Brain microvascular endothelial cell (primary cell): Measurements from ENCODE around the gene MALAT1.

Source experiments
- DNase-seq: peaks from one replicate; pipeline ENCODE4 v3.0.0-alpha.2; 2020
- H3K27ac ChIP-seq: fragments of 250-450 bp; sonication (Bioruptor Pico); 2 replicates; pipeline ENCODE4 v1.5.1; 2020; ENCODE audit warnings: mild to moderate bottlenecking, moderate library complexity
- H3K27me3 ChIP-seq: fragments of 250-450 bp; sonication (Bioruptor Pico); replicated peaks from 2 replicates; pipeline ENCODE4 v1.5.1; 2020; ENCODE audit warnings: mild to moderate bottlenecking
- H3K36me3 ChIP-seq: fragments of 250-450 bp; sonication (Bioruptor Pico); replicated peaks from 2 replicates; pipeline ENCODE4 v1.5.1; 2020; ENCODE audit warnings: mild to moderate bottlenecking
- H3K4me3 ChIP-seq: 2 replicates; pipeline ENCODE4 v1.5.1; 2011; ENCODE audit warnings: low read depth, mild to moderate bottlenecking, control low read depth, low read length, moderate library complexity
- in situ Hi-C: cut with HindIII; loops from 2 replicates; pipeline ENCODE4 v1.10.0; 2017; ENCODE audit warnings: low sequenced_read_pairs, low pct_ligation_motif_present
- TF ChIP-seq, protein P1 (sequence below): IDR thresholded peaks from 2 replicates; pipeline ENCODE4 v1.5.1; 2011; ENCODE audit warnings: low read depth, mild to moderate bottlenecking, moderate library complexity, low read length, control low read depth, inconsistent platforms; ENCODE audit errors: missing control alignments

Gene MALAT1

DNA sequence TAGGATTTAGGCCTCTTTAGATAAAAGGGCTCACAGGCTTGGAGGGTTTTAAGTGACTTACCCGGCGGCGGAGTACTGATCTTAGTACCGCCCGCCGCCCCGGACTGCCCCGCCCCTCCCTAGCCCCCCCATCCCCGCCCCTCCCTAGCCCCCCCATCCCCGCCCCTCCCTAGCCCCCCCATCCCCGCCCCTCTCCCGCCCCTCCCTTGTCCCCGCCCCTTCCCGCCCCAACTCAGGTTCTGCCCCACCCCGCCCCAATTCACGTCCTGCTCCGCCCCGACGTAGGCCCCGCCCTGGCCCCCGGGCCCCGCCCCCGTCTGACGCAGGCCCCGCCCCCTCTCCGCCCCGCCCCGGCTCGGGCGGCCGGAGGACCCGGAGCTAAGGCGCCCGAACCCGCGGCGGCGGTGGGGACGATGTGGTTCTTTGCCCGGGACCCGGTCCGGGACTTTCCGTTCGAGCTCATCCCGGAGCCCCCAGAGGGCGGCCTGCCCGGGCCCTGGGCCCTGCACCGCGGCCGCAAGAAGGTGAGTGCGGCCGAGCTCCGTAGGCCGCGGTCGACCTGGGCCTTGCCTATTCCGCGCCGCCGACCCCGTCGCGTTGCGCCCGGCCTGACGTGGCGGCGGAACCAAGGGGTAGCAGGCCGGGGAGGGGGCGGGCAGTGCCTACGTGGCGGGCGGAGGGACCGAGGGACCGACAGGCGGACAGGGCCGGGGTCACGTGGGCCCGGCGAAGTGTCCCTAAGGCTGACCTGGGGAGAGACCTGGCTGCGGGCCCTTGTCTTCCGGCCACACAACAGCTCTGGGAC is 26.1 kb downstream of the MALAT1 start, which contains the start of gene SCYL1:
Gene SCYL1, plus strand, starts transcription at position 343 of the 805 bp plus-strand sequence. Its CDS starts 71 bp downstream, at position 414.
- Histone ChIP-seq H3K27me3 (no peaks in the 10 kb centered on the region), H3K27ac (peak within 1 kb of the TSS; percentile 92), H3K36me3 (peaks cover 30% of the 10 kb centered on the region), H3K4me3 (peak within 1 kb of the TSS; percentile 86)
- TF ChIP-seq, protein P1, sequence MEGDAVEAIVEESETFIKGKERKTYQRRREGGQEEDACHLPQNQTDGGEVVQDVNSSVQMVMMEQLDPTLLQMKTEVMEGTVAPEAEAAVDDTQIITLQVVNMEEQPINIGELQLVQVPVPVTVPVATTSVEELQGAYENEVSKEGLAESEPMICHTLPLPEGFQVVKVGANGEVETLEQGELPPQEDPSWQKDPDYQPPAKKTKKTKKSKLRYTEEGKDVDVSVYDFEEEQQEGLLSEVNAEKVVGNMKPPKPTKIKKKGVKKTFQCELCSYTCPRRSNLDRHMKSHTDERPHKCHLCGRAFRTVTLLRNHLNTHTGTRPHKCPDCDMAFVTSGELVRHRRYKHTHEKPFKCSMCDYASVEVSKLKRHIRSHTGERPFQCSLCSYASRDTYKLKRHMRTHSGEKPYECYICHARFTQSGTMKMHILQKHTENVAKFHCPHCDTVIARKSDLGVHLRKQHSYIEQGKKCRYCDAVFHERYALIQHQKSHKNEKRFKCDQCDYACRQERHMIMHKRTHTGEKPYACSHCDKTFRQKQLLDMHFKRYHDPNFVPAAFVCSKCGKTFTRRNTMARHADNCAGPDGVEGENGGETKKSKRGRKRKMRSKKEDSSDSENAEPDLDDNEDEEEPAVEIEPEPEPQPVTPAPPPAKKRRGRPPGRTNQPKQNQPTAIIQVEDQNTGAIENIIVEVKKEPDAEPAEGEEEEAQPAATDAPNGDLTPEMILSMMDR, result no peak
- peak; percentile 53 for DNase-seq
- in situ Hi-C loops, result no loop called here

DNA sequence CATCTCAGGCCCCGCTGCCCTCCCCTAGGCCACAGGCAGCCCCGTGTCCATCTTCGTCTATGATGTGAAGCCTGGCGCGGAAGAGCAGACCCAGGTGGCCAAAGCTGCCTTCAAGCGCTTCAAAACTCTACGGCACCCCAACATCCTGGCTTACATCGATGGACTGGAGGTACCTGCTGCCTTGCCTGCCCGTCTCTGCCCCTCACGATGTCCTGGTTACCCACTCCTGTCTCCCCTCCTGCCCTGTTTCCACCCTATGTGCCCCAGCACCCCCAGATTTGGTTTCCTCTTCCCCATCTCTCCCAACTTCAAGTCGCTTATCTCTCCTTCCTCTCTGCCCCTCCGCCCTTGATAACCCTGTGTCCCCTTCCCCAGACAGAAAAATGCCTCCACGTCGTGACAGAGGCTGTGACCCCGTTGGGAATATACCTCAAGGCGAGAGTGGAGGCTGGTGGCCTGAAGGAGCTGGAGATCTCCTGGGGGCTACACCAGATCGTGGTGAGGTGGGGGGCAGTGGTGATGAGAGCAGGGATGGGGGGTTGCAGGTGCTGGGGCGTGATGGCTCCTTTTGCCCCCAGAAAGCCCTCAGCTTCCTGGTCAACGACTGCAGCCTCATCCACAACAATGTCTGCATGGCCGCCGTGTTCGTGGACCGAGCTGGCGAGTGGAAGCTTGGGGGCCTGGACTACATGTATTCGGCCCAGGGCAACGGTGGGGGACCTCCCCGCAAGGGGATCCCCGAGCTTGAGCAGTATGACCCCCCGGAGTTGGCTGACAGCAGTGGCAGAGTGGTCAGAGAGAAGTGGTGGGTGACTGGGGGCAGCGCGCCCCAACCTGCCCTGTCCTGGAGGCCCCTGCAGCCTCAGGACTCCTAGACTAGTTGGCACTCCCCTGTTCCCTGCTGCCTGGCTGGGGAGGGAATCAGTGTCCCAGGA is 27.0 kb downstream of the MALAT1 start:
- H3K36me3 ChIP-seq, result peaks cover 38% of the 10 kb centered on the region
- no peaks in the 10 kb centered on the region for H3K27me3 ChIP-seq
- peak overlapping the region; percentile 92 for H3K27ac ChIP-seq
- in situ Hi-C loops, result no loop called here
- DNase-seq, result no peak
- TF ChIP-seq, protein P1, result no peak
- peak overlapping the region; percentile 86 for H3K4me3 ChIP-seq

GRCh38 chr11:65526744-65527143 is 27.9 kb downstream of the MALAT1 start:
- H3K4me3 ChIP-seq, result no peak overlapping the region
- no peak overlapping the region for H3K27ac ChIP-seq
- peaks cover 48% of the 10 kb centered on the region for H3K36me3 ChIP-seq
- TF ChIP-seq, protein P1, result no peak
- H3K27me3 ChIP-seq, result no peaks in the 10 kb centered on the region
- in situ Hi-C loops, result no loop called here
- DNase-seq, result no peak

GRCh38 chr11:65528819-65529350 is 30.0 kb downstream of the MALAT1 start:
- Histone ChIP-seq H3K4me3 (no peak overlapping the region), H3K27me3 (no peaks in the 10 kb centered on the region), H3K27ac (no peak overlapping the region), H3K36me3 (peaks cover 64% of the 10 kb centered on the region)
- no peak for DNase-seq
- TF ChIP-seq, protein P1, result no peak
- in situ Hi-C loops, result no loop called here

DNA sequence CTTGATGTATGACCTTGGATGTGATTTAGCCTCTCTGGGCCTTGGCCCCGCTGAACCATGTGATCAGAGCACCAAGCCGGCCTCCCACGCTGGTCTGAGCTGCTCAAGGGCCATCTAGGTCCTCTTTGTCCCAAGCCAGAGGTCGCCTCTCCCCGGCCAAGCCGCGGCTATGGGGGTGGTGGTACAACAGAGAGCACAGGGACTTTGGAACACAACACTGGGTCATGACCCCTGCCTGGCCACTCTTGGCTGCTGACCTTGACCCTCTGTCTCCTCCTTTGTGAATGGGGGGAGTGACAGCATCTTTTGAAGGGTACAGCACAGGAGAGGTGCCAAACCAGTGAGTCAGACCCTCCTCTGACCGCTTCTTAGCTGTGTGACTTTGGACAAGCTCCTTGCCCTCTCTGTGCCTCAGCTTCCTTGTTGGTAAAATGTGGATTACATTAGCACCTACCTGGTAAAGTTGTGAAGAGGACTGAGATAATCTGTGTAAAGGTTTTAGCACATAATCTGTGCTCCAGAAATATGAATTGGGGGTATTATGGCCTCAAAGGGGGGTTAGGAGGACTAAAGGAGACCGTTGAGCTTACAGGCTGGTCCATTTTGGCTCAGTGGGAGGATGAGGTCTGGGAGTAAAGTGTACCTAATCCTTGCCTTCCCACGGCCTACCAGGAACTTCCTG is 30.8 kb downstream of the MALAT1 start:
- TF ChIP-seq, protein P1, result no peak
- H3K36me3 ChIP-seq, result peaks cover 69% of the 10 kb centered on the region
- no peak overlapping the region for H3K4me3 ChIP-seq
- no peaks in the 10 kb centered on the region for H3K27me3 ChIP-seq
- no peak overlapping the region for H3K27ac ChIP-seq
- DNase-seq, result no peak
- in situ Hi-C loops, result no loop called here
